Measurements from ENCODE around the gene GLI1.

DNA sequence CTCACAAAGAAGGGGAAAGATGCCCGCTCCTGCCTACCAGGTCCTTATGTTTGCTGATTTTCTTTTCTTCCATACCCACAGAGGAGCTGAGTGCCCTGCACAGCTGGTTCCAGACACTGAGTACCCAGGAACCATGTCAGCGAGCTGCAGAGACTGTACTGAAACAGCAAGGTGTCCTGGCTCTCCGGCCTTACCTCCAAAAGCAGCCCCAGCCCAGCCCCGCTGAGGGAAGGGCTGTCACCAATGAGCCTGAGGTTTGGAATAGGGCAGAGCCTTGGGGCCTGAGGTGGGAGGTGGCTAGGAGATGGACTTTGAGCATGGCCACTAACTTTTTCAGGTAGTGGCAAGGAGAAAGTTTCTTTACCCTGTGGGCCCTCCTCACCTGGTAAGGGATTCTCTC lies 30.5 kb downstream of the GLI1 start:
- TF ChIP-seq, protein P1, sequence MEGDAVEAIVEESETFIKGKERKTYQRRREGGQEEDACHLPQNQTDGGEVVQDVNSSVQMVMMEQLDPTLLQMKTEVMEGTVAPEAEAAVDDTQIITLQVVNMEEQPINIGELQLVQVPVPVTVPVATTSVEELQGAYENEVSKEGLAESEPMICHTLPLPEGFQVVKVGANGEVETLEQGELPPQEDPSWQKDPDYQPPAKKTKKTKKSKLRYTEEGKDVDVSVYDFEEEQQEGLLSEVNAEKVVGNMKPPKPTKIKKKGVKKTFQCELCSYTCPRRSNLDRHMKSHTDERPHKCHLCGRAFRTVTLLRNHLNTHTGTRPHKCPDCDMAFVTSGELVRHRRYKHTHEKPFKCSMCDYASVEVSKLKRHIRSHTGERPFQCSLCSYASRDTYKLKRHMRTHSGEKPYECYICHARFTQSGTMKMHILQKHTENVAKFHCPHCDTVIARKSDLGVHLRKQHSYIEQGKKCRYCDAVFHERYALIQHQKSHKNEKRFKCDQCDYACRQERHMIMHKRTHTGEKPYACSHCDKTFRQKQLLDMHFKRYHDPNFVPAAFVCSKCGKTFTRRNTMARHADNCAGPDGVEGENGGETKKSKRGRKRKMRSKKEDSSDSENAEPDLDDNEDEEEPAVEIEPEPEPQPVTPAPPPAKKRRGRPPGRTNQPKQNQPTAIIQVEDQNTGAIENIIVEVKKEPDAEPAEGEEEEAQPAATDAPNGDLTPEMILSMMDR (IDR thresholded peaks at IDR 0.05), result no peak
- no peak for TF ChIP-seq POLR2A (IDR thresholded peaks at IDR 0.05)

Data from right lobe of liver (tissue), 4 donors.